ENCODE results near the gene UBASH3B. TPM values are rescaled to one million over a fixed set of nuclear protein-coding genes. Genes with fewer than 3 reads are reported as not detected.

The UBASH3B gene
- total and polyA plus RNA-seq, 8 donors, result 0.58 to 60.5 (median 3.1) TPM

DNA sequence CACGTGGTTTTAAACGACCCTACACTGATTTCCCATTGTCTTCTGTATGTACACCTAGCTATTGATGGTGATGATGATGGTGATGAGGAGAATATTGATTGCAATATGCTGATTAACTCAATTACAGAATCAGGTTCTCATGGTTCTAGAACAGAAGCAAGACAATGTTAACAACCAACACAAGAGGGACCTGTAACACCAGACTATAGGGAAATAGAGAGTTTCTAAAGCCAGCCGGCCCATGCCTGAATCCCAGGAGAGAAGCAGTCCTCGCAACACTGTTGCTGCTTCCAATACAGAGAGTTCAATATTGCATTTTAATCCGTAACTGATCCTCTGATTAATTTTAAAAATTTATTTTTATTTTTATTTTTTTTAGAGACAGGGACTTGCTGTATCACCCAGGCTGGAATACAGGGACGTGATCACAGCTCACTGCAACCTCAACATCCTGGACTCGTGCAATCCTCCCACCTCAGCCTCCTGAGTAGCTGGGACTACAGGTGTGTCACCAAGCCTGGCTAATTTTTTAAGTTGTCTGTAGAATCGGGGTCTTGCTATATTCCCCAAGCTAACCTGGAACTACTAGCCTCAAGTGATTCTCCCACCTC is 22.2 kb upstream of the UBASH3B start:
- H3K4me1 ChIP-seq, result peaks cover 0 to 9% (median 0%) of the 10 kb centered on the region in 4 donors
- H3K27me3 ChIP-seq, result peaks cover 0 to 17% (median 0%) of the 10 kb centered on the region in 3 donors
- no peak for TF ChIP-seq EP300 (IDR thresholded peaks at IDR 0.05)
- TF ChIP-seq, protein P1, sequence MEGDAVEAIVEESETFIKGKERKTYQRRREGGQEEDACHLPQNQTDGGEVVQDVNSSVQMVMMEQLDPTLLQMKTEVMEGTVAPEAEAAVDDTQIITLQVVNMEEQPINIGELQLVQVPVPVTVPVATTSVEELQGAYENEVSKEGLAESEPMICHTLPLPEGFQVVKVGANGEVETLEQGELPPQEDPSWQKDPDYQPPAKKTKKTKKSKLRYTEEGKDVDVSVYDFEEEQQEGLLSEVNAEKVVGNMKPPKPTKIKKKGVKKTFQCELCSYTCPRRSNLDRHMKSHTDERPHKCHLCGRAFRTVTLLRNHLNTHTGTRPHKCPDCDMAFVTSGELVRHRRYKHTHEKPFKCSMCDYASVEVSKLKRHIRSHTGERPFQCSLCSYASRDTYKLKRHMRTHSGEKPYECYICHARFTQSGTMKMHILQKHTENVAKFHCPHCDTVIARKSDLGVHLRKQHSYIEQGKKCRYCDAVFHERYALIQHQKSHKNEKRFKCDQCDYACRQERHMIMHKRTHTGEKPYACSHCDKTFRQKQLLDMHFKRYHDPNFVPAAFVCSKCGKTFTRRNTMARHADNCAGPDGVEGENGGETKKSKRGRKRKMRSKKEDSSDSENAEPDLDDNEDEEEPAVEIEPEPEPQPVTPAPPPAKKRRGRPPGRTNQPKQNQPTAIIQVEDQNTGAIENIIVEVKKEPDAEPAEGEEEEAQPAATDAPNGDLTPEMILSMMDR (IDR thresholded peaks at IDR 0.05), result peak in 3 of 7 experiments; percentile 10 to 32 (median 31)
- DNase-seq, result peak in 1 of 2 donors; percentile 67
- no peak overlapping the region for H3K27ac ChIP-seq
- intact Hi-C loops (cut with DNase I; ENCODE audit: low total_unique reads), result loop anchor here (5.0 kb wide), 1 partner anchor 219 kb away; no protein-coding TSS in a partner anchor
- H3K9me3 ChIP-seq, result no peaks in the 10 kb centered on the region
- H3K36me3 ChIP-seq, result no peaks in the 10 kb centered on the region
- 50 to 72% (median 55%) methylated on average over 8 of the region's 8 CpGs for WGBS, 5 donors
- H3K4me3 ChIP-seq, result no peak overlapping the region

DNA sequence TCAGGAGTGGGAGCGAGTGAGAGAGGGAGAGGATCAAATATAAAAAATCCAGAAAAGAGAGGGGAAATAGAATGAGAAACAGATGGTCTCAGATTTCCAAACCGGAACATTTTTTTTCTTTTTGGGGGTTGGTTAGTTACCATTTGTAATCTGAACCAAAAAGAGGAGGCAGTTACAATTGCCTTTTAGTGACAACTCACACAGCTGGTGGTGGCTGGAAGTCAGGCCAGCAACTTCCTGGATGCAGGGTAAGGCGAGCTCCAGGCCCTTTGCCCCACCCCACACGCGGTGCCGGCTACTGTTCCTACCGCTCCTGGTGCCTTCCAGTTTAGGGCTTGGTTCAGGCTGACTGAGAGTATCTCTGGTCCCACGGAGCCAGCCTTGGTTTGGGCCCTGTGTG is 21.0 kb upstream of the UBASH3B start:
- intact Hi-C loops (cut with DNase I; ENCODE audit: low total_unique reads), result loop anchor here (5.0 kb wide), 1 partner anchor 218 kb away; no protein-coding TSS in a partner anchor
- 30 to 46% (median 43%) methylated on average over 8 of the region's 8 CpGs for WGBS, 5 donors
- Histone ChIP-seq H3K4me1 (no peaks in the 10 kb centered on the region), H3K4me3 (no peak overlapping the region), H3K27ac (no peak overlapping the region), H3K9me3 (no peaks in the 10 kb centered on the region), H3K36me3 (no peaks in the 10 kb centered on the region), H3K27me3 (peaks cover 0 to 17% (median 0%) of the 10 kb centered on the region in 3 donors)
- peak; percentile 26 to 48 for DNase-seq
- TF ChIP-seq, protein P1 (IDR thresholded peaks at IDR 0.05), result no peak
- TF ChIP-seq POLR2A (IDR thresholded peaks at IDR 0.05) (no peak), POLR2AphosphoS5 (IDR thresholded peaks at IDR 0.05) (no peak), EP300 (IDR thresholded peaks at IDR 0.05) (no peak)

DNA sequence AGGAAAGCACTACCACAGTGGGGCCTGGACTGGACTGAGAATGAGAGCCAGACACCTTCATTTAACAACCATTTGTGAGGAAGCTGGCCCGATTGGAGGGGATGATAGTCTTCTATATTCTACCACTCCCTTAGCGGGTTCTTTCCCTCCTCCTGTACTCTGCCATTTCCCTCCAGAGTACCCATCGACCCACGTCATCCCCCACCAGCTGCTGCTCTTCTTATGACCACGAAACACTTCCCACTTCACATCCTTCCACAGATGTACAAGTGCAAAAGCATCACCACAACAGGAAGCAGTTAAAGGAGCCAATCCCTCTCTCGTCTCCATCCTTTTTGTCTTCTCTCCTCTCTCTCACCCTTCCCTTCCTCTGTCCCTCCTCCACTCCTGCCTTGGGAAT is 18.0 kb upstream of the UBASH3B start:
- peak in 1 of 2 donors; percentile 27 for DNase-seq
- H3K4me1 ChIP-seq, result peaks cover 0 to 4% (median 0%) of the 10 kb centered on the region in 4 donors
- no peak for TF ChIP-seq EP300 (IDR thresholded peaks at IDR 0.05)
- TF ChIP-seq, protein P1 (IDR thresholded peaks at IDR 0.05), result no peak
- no peak for TF ChIP-seq POLR2A (IDR thresholded peaks at IDR 0.05)
- no peak for TF ChIP-seq POLR2AphosphoS5 (IDR thresholded peaks at IDR 0.05)
- peaks cover 0 to 5% (median 0%) of the 10 kb centered on the region in 3 donors for H3K27me3 ChIP-seq
- no peaks in the 10 kb centered on the region for H3K9me3 ChIP-seq
- H3K27ac ChIP-seq, result no peak overlapping the region
- no peak overlapping the region for H3K4me3 ChIP-seq
- intact Hi-C loops (cut with DNase I; ENCODE audit: low total_unique reads), result no loop called here
- no peaks in the 10 kb centered on the region for H3K36me3 ChIP-seq
- 55 to 65% (median 63%) methylated on average over 6 of the region's 6 CpGs for whole genome bisulfite sequencing, 5 donors

DNA sequence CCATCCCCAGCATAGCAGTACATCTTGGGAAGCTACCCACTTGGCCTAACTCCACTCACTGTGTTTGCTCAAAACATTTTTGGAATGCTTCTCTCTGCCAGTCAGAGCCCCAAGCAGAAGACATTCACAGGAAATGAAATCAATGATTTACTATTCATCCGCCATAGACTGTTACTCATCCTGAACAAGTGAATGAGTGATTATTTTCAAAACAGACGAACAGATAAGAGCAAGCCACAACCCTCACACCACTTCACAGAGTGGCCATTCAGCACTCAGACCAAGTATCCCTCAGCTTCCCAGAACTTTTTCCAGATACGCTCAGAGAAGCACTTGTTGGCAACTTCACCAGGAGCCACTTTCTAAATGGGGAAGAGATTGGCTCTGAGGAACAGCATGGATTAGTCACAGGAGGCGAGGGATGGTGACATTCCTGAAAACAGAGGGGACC is 13.0 kb upstream of the UBASH3B start:
- no peaks in the 10 kb centered on the region for H3K27me3 ChIP-seq
- peaks cover 0 to 12% (median 0%) of the 10 kb centered on the region in 4 donors for H3K4me1 ChIP-seq
- WGBS, 5 donors, result 37 to 59% (median 47%) methylated on average over 4 of the region's 4 CpGs
- TF ChIP-seq POLR2A (IDR thresholded peaks at IDR 0.05) (no peak), EP300 (IDR thresholded peaks at IDR 0.05) (no peak), POLR2AphosphoS5 (IDR thresholded peaks at IDR 0.05) (no peak)
- TF ChIP-seq, protein P1 (IDR thresholded peaks at IDR 0.05), result no peak
- intact Hi-C loops (cut with DNase I; ENCODE audit: low total_unique reads), result no loop called here
- H3K4me3 ChIP-seq, result no peak overlapping the region
- no peaks in the 10 kb centered on the region for H3K36me3 ChIP-seq
- H3K9me3 ChIP-seq, result no peaks in the 10 kb centered on the region
- peak overlapping the region in 1 of 5 donors; percentile 22 for H3K27ac ChIP-seq
- DNase-seq, result no peak
